ENCODE results near the gene LPIN3. TPM values are rescaled to one million over a fixed set of nuclear protein-coding genes. Genes with fewer than 3 reads are reported as not detected.

Gene LPIN3
- total and polyA plus RNA-seq, 2 of the 8 experiments (the other 6 are each of a cell fraction or from before 2014, with no cell fraction given) = 3.7 to 3.9 TPM

- TF ChIP-seq ZNF274 (IDR thresholded peaks at IDR 0.05; ENCODE audit: borderline replicate concordance, extremely low read depth, low read length) (no peak), HDAC6 (IDR thresholded peaks at IDR 0.05; ENCODE audit: low read depth, low read length) (no peak), KDM4A (IDR thresholded peaks at IDR 0.05; ENCODE audit: low read depth, low read length, severe bottlenecking) (peak; percentile 19), CBX5 (IDR thresholded peaks at IDR 0.05; ENCODE audit: low read depth, low read length) (no peak), ASH2L (IDR thresholded peaks at IDR 0.05; ENCODE audit: low read length) (no peak), NRF1 (IDR thresholded peaks at IDR 0.05; ENCODE audit: low read depth, low read length) (no peak), NANOG (IDR thresholded peaks at IDR 0.05; ENCODE audit: insufficient read depth, low read depth, low read length, poor library complexity, severe bottlenecking) (no peak), MAX (IDR thresholded peaks at IDR 0.05) (no peak), RXRA (IDR thresholded peaks at IDR 0.05; ENCODE audit: insufficient read depth, low read depth, low read length) (no peak), SRF (IDR thresholded peaks at IDR 0.05; ENCODE audit: low read depth, low read length) (no peak), ATF2 (IDR thresholded peaks at IDR 0.05; ENCODE audit: low read length) (no peak), JUND (IDR thresholded peaks at IDR 0.05; ENCODE audit: low read length) (no peak), E2F6 (IDR thresholded peaks at IDR 0.05) (no peak), RAD21 (IDR thresholded peaks at IDR 0.05 in 1 of 2, conservative IDR thresholded peaks at IDR 0.05 in 1 of 2; ENCODE audit: low read depth in 2 of 2, low read length in 2 of 2) (peak; percentile 57 to 68; a peak in 3 of 4 replicates), CHD2 (IDR thresholded peaks at IDR 0.05; ENCODE audit: low read length) (no peak), TCF12 (IDR thresholded peaks at IDR 0.05; ENCODE audit: low read depth, low read length) (no peak), SUZ12 (IDR thresholded peaks at IDR 0.05; ENCODE audit: low read length) (no peak), JUN (IDR thresholded peaks at IDR 0.05; ENCODE audit: low read depth, low read length) (no peak), RFX5 (IDR thresholded peaks at IDR 0.05; ENCODE audit: borderline replicate concordance, low read depth, low read length) (no peak), POU5F1 (IDR thresholded peaks at IDR 0.05; ENCODE audit: low read depth, low read length) (no peak), TAF7 (optimal IDR thresholded peaks at IDR 0.05; ENCODE audit: borderline replicate concordance, low read depth, low read length) (no peak), TAF1 (IDR thresholded peaks at IDR 0.05; ENCODE audit: low read depth, low read length) (peak; percentile 76), POLR2A (IDR thresholded peaks at IDR 0.05; ENCODE audit: control extremely low read depth in 1 of 2, low read depth in 2 of 2, low read length in 2 of 2) (peak in 1 of 2 experiments; percentile 86; a peak in 2 of 3 replicates)
Observed at GRCh38 chr20:41340327-41341055, at the start of gene LPIN3 (continued).

All from H1 (cell line).